ENCODE measurements around the gene PSMC1.

GRCh38 chr14:90308561-90308960 lies 52.2 kb downstream of the PSMC1 start:
- TF ChIP-seq EZH2phosphoT487 (IDR thresholded peaks at IDR 0.05; ENCODE audit: insufficient read depth, low read depth) (no peak), EZH2 (IDR thresholded peaks at IDR 0.05; ENCODE audit: insufficient read depth, poor library complexity, severe bottlenecking) (no peak)

Measured in GM23248 (cell line).